NCI-H1417 treated with DMSO at 0.1 percent for 48 hours (cell line): ENCODE results near the gene PCNX3.
A peak's percentile ranks its signal among the peaks of the same experiment; 100 is the strongest.
"Not testable (repeated sequence)": the region's sequence is repeated elsewhere in the genome, so short reads cannot be mapped to it uniquely, and the experiment has no call there.

Source experiments
- DNase-seq: peaks from one replicate; lab custom pipeline; 2025; lab: John Stamatoyannopoulos, UW

Gene PCNX3

GRCh38 chr11:65620666-65621065 is 5.1 kb downstream of the PCNX3 start:
- no peak for DNase-seq

- no peak for DNase-seq
Measured at GRCh38 chr11:65621460-65621859, 5.9 kb downstream of the PCNX3 start.

DNA sequence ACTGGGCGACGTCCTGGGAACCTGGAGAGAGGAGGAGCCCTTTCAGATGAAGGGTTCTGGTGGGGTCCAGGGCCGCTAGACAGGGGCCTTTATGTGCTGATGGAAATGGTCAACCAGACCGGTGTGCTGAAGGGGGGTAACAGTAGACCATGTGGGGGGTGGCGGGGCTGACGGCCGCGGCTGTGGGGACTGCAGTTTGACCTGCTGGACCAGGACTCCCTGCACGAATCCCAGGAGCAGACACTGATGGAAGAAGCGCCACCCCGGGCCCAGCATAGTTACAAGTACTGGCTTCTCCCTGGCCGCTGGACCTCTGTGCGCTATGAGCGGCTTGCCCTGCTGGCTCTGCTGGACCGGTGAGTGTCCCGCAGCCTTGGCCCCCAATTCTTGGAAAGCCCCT is 6.4 kb downstream of the PCNX3 start:
- DNase-seq = no peak

- no peak for DNase-seq
Measured at GRCh38 chr11:65623177-65623576, 7.6 kb downstream of the PCNX3 start.

DNA sequence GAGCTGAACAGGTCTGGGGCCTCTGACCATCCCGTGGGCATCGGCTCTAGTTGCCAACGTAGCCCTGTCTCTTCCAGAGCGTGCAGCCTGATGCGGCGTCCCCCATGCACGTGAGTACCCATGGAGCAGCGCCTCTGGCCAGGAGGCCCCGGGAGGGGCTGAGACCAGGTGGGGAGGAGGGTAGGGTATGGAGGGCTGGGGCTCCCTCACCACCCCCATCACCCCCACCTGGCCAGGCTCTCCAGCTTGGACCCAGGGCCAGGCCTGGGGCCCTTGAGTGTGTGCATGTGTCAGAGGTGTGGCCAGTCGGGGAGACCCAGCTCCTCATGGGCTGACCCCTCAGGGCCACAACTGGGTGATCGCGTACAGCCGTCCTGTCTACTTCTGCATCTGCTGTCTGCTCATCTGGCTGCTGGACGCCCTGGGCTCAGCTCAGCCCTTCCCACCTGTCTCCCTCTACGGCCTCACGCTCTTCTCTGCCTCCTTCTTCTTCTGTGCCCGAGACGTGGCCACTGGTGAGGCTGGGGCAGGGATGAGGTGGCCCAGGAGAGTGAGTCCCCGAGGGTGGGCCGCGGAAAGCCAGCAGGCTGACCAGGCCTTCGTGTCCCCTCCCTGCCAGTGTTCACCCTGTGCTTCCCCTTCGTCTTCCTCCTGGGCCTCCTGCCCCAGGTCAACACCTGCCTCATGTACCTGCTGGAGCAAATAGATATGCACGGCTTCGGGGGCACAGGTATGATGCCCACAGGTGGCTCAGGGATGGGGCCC is 8.5 kb downstream of the PCNX3 start:
- DNase-seq = no peak

GRCh38 chr11:65624931-65625627 is 9.5 kb downstream of the PCNX3 start:
- no peak for DNase-seq

DNA sequence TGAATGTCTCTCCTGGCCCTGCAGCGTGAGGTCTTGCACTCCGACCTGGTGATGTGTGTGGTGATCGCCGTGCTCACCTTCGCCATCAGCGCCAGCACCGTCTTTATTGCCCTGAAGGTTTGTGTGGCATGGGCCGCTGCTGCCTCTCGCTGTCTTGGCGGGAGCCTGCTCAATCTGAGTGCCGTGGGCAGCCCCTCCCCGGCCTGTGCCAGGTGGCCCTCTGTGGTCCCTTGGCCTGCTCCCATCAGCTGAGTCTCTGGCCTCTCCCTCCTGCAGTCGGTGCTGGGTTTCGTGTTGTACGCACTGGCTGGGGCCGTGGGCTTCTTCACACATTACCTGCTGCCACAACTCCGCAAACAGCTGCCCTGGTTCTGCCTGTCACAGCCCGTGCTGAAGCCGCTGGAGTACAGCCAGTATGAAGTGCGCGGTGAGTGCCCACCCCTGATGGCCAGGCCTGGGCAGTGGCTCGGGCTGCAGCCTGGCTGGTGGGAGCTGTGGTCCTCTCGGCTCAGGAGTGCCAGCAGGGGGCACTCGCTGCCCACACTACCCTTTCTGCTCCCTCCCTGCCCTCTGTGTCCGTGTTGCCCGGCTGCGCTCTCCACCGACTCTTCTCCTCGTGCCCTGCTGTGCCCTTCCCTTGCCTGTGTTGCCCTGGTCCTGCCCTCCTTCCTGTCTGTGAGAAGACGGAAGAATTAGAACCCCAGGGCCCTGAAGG is 10.2 kb downstream of the PCNX3 start:
- DNase-seq = no peak

DNA sequence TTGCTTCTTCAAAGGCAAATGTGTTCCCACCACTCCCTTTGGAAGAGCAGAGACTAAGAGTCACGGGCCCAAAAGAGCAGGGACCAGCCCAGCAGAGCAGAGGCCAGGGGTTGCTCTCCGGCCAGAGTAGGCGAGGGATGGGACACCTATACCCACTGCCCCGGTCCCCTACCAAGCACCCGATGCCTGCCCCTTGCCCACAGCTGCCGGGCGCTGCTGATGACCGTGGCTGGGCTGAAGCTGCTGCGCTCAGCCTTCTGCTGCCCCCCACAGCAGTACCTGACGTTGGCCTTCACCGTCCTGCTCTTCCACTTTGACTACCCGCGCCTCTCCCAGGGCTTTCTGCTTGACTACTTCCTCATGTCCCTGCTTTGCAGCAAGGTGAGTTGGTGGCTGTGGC is 11.6 kb downstream of the PCNX3 start:
- DNase-seq = no peak

DNA sequence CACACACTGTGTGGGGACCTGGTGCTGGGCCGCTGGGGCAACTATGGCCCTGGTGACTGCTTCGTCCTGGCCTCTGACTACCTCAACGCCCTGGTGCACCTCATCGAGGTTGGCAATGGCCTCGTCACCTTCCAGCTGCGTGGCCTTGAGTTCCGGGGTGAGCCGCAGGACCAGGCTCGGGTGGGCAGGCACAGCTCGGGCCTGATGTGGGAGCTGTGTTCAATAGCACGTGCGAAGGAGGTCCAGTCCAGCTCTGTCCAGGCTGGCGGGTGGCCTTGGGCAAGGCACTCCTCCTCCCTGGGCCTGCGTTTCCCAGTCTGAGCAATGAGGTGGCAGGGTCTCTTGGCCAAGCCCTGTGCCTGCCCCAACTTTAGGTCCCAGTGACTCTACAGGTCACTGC is 14.0 kb downstream of the PCNX3 start:
- DNase-seq = no peak

DNA sequence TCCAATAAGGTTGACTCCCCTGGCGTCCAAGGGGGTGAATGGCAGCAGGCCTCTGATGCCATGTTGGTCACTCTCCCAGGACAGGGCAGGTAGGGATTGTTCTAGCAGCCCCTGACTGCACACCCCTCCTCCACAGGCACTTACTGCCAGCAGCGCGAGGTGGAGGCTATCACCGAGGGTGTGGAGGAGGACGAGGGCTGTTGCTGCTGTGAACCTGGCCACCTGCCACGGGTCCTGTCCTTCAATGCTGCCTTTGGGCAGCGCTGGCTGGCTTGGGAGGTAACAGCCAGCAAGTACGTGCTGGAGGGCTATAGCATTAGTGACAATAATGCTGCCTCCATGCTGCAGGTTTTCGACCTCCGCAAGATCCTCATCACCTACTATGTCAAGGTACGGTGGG is 14.6 kb downstream of the PCNX3 start:
- DNase-seq = no peak

GRCh38 chr11:65633390-65634108 is 18.0 kb downstream of the PCNX3 start:
- DNase-seq = no peak

DNA sequence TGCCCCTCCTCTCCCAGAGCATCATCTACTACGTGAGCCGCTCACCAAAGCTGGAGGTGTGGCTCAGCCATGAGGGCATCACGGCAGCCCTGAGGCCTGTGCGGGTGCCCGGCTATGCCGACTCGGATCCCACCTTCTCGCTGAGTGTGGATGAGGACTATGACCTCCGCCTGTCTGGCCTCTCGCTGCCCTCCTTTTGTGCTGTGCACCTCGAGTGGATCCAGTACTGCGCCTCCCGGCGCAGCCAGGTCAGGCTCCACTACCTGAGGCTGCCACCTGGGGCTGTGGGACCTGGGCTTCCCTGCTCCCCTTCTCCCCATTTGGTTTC is 18.5 kb downstream of the PCNX3 start:
- DNase-seq = no peak

DNA sequence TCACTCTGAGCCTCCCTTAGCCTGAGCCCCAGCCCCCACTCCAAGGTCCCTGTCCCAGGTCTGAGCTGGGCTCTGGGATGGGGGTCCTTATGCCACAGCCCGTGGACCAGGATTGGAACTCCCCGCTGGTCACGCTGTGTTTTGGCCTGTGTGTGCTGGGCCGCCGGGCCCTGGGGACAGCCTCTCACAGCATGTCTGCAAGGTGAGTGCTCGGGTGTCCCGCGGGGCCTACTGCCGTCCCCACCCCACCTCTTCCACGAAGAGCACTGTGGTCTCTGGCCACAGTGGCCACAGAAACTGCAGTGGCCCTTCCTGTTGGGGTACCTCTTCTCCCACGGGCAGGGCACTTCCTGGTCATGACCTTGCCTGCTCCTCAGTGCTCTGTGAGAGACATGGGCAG is 18.9 kb downstream of the PCNX3 start:
- DNase-seq = no peak

GRCh38 chr11:65634905-65635731 is 19.5 kb downstream of the PCNX3 start:
- no peak for DNase-seq

GRCh38 chr11:65636108-65637031 is 20.8 kb downstream of the PCNX3 start:
- no peak for DNase-seq

- DNase-seq = no peak
Measured at GRCh38 chr11:65637032-65637557, 21.5 kb downstream of the PCNX3 start.

DNA sequence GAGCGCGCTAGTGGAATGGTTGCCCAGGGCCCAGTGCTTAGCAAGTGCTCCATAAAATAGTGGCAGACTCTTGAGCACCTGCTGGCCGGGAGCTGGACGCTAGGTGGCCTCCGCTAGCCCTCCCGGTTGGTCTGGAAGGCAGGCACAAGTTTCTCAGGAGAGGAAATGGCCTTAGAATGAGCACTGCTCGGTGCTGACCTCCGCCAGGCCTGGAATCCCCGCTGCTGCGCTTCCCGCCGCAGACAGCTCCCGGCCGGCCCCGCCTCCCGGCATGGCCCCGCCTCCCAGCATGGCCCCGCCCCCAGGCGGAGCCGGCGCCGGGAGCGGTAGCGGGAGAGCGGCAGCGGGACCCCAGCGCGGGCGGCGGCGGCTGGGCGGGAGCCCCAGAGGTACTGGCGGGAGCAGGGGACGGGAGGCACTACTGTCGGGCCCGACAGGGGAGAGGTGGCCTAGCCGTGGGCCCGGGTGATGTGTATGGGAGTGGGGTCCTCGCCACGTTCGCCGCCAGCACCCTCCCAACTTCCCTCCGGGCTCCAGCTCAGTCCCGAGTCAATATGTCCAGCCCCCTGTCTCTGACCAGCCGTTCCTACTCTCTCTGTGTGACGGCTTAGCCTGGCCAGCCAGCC is 22.3 kb downstream of the PCNX3 start, which contains the start of gene SIPA1:
Gene SIPA1 (plus strand): TSS at position 308 of the 626 bp plus-strand sequence. CDS start 2,821 bp downstream, outside the sequence.
- peak; percentile 12 for DNase-seq

- not testable (repeated sequence) for DNase-seq
Measured at GRCh38 chr11:65639228-65639597, 23.6 kb downstream of the PCNX3 start.

GRCh38 chr11:65639623-65640482 is 24.3 kb downstream of the PCNX3 start:
- DNase-seq = no peak
